GM12873 (cell line): ENCODE measurements around the gene UQCRQ.
A peak's percentile ranks its signal among the peaks of the same experiment; 100 is the strongest.

Source experiments
- CTCF ChIP-seq: IDR thresholded peaks from 2 replicates; pipeline ENCODE4 v1.5.1; 2012; ENCODE audit warnings: low read depth, mild to moderate bottlenecking, moderate library complexity, low read length, control low read depth; ENCODE audit not compliant: insufficient read depth; ENCODE audit errors: missing control alignments

The UQCRQ gene

GRCh38 chr5:132901036-132901435, 34.6 kb downstream of the UQCRQ start:
- TF ChIP-seq CTCF = no peak

GRCh38 chr5:132901730-132902129, 35.3 kb downstream of the UQCRQ start:
- no peak for TF ChIP-seq CTCF

- peak; percentile 14 for TF ChIP-seq CTCF
These were observed 39.5 kb downstream of the UQCRQ start for GRCh38 chr5:132905938-132906337.

- no peak for TF ChIP-seq CTCF
These were observed 40.7 kb downstream of the UQCRQ start for GRCh38 chr5:132907161-132907560.

- TF ChIP-seq CTCF = no peak
These were observed 43.3 kb downstream of the UQCRQ start for GRCh38 chr5:132909702-132910101.

GRCh38 chr5:132915681-132916080, 49.2 kb downstream of the UQCRQ start:
- no peak for TF ChIP-seq CTCF

- no peak for TF ChIP-seq CTCF
These were observed 49.6 kb downstream of the UQCRQ start for GRCh38 chr5:132916086-132916485.
